Activated CD4-positive, alpha-beta T cell treated with anti-CD3 and anti-CD28 coated beads, Interleukin-2, amount 10 ng/mL, durations not matched to agents 24 days and 14 days (primary cell): ENCODE data around the gene STARD7. TPM values are rescaled to one million over a fixed set of nuclear protein-coding genes. Genes with fewer than 3 reads are reported as not detected.
"Not testable (repeated sequence)": the region's sequence is repeated elsewhere in the genome, so short reads cannot be mapped to it uniquely, and the experiment has no call there.

ENCODE experiments used
- DNase-seq: peaks from one replicate; pipeline ENCODE4 v3.0.0; 2022
- H3K27ac Mint-ChIP-seq: one replicate; pipeline ENCODE4 v1.8.0; 2022; ENCODE audit warnings: mild to moderate bottlenecking, mixed read lengths
- H3K27me3 Mint-ChIP-seq: one replicate; pipeline ENCODE4 v1.8.0; 2022; ENCODE audit warnings: mixed read lengths
- H3K36me3 Mint-ChIP-seq: one replicate; pipeline ENCODE4 v1.8.0; 2022; ENCODE audit warnings: low read depth, mild to moderate bottlenecking, mixed read lengths
- H3K4me1 Mint-ChIP-seq: one replicate; pipeline ENCODE4 v1.8.0; 2021; ENCODE audit warnings: mixed read lengths
- H3K4me3 Mint-ChIP-seq: one replicate; pipeline ENCODE4 v1.8.0; 2022; ENCODE audit warnings: mild to moderate bottlenecking, moderate library complexity, mixed read lengths
- H3K9me3 Mint-ChIP-seq: one replicate; pipeline ENCODE4 v1.8.0; 2021; ENCODE audit warnings: mixed read lengths
- intact Hi-C: fragments of 100-400 bp; cut with micrococcal nuclease; formaldehyde crosslinking; loops from one replicate; pipeline ENCODE4 v1.15.1; 2023
- total RNA-seq: library from RNA; stranded (reverse); gene quantifications from 2 replicates; pipeline ENCODE4 v1.2.3, GENCODE V29; 2022

Gene STARD7
- 212 and 217 TPM in 2 replicates for total RNA-seq

- no peaks in the 10 kb centered on the region for H3K27me3 Mint-ChIP-seq
- intact Hi-C loops = loop anchor here (1.0 to 5.0 kb wide), 6 partner anchors 34 to 329 kb away; partner anchors contain the start of genes ARID5A, CIAO1 and DUSP2
- H3K9me3 Mint-ChIP-seq = no peaks in the 10 kb centered on the region
- H3K36me3 Mint-ChIP-seq = peaks cover 35% of the 10 kb centered on the region
- peak within 1 kb of the TSS; percentile 96 for H3K4me3 Mint-ChIP-seq
- peak; percentile 99 for DNase-seq
- peak within 1 kb of the TSS; percentile 90 for H3K27ac Mint-ChIP-seq
- H3K4me1 Mint-ChIP-seq = peaks cover 50% of the 10 kb centered on the region
Observed at GRCh38 chr2:96208143-96209010, at the start of gene STARD7. TSS of gene STARD7 (minus strand) at chr2:96208827. CDS start at chr2:96208434, 393 bp downstream.

DNA sequence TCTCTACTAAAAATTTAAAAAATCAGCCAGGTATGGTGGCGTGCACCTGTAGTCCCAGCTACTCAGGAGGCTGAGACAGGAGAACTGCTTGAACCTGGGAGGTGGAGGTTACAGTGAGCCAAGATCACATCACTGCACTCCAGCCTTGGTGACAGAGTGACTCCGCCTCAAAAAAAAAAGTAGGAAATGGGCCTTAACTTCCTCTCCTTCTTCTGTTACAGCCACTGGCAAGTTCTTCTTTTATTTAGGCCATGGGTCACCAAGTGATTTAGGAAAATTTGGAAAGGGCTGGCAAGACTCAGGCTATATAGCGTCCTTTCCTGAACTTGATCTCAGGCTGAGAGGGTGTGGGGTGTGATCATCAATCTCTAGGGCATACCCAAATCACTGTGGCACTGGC lies 49.1 kb upstream of the STARD7 start:
- Mint-ChIP-seq H3K4me1 (peaks cover 28% of the 10 kb centered on the region), H3K36me3 (peaks cover 44% of the 10 kb centered on the region)
- H3K27ac Mint-ChIP-seq, H3K4me3 Mint-ChIP-seq, H3K27me3 Mint-ChIP-seq, DNase-seq, intact Hi-C loops, H3K9me3 Mint-ChIP-seq: not testable (repeated sequence)

DNA sequence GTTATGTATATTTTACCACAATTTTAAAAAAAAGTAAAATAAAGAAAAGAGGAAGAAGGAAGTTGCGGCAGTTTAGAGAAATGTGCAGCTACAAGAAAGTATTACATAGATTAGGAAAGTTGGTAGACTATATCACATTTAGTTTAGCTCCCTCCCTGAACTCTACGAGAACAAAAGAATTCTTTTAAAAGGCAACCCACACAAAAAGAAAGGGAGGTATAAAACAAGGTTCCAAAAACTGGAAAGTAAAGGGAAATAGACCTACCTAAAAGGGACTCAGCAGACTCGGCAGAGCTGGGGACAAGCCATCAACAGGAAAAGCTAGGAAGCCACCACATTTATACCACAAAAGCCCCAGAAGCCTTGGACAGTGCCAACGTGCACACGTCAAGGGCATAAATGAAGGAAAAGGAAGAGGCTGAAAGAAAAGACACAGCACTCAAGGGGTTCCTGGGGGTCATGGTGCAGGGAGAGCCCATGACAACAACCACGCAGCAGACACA lies 48.0 kb upstream of the STARD7 start:
- H3K4me1 Mint-ChIP-seq = peaks cover 28% of the 10 kb centered on the region
- H3K27ac Mint-ChIP-seq = peak overlapping the region; percentile 86
- no peaks in the 10 kb centered on the region for H3K27me3 Mint-ChIP-seq
- H3K4me3 Mint-ChIP-seq = peak overlapping the region; percentile 64
- H3K9me3 Mint-ChIP-seq = no peaks in the 10 kb centered on the region
- peaks cover 51% of the 10 kb centered on the region for H3K36me3 Mint-ChIP-seq
- intact Hi-C loops = no loop called here
- no peak for DNase-seq

DNA sequence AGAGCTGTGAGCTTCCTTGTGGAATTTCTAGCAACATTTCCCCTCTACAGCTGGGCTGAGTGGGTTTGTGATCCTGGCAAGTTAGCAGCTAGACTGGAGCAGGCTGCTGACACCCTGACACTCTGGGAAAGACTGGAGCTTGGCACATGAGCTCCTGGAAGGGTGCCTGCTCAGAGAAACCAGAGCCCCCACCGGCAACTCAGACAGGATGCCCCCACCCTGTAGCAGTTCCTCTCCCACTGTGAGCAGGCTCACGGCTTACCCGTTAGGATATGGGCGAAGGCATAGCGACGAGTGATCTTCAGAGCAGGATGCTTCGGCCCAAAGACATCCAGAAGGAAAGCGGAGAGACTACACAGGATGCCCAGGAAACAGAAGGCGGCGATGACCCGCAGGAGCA lies 45.9 kb upstream of the STARD7 start:
- H3K36me3 Mint-ChIP-seq = peaks cover 53% of the 10 kb centered on the region
- peaks cover 25% of the 10 kb centered on the region for H3K4me1 Mint-ChIP-seq
- H3K4me3 Mint-ChIP-seq = no peak overlapping the region
- H3K27me3 Mint-ChIP-seq = no peaks in the 10 kb centered on the region
- no peaks in the 10 kb centered on the region for H3K9me3 Mint-ChIP-seq
- H3K27ac Mint-ChIP-seq = no peak overlapping the region
- intact Hi-C loops = no loop called here
- DNase-seq = no peak

DNA sequence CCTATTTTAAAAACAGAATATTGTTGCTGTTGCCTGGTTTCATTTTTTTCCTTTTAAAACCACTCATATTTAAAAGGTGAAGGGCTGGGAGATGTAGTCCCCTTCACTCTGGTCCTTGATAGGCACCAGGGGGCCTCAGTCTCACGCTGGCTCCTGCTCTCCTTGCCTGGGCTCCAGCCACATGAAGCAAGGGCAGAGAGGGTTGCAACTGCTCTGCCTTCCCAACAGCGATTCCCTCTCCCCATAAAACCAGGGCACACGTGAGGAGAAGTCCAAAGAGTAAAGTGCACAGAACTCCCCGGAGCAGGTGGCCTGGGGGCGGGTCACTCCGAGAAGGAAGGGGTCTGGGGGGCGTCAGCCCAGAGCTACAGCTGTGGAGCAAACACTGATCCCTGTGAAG lies 44.4 kb upstream of the STARD7 start:
- H3K9me3 Mint-ChIP-seq = no peaks in the 10 kb centered on the region
- H3K4me1 Mint-ChIP-seq = peaks cover 21% of the 10 kb centered on the region
- H3K36me3 Mint-ChIP-seq = peaks cover 56% of the 10 kb centered on the region
- intact Hi-C loops = no loop called here
- H3K4me3 Mint-ChIP-seq = no peak overlapping the region
- H3K27me3 Mint-ChIP-seq = no peaks in the 10 kb centered on the region
- DNase-seq = no peak
- no peak overlapping the region for H3K27ac Mint-ChIP-seq

DNA sequence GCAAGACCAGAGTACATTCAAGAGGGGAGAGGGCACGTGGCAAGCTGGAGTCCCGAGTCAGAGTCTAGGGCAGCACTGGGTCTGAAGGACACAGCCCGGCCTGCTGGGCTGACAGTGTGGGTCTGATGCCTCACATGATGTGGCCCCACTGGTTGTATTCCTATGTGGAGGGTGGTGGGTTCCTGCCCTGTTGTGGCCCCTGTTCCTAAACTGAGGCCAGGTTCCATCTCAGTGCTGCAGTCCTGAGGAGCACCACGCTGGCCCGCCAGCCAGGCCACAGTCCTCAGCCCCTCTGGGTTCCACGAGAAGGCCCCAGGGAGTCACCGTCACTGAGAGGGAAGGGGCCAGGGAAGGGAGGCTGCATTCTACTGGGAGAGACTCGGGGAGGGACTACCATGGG lies 43.9 kb upstream of the STARD7 start:
- Mint-ChIP-seq H3K9me3 (no peaks in the 10 kb centered on the region), H3K36me3 (peaks cover 60% of the 10 kb centered on the region), H3K27me3 (no peaks in the 10 kb centered on the region), H3K4me1 (peaks cover 22% of the 10 kb centered on the region), H3K27ac (peak overlapping the region; percentile 16), H3K4me3 (no peak overlapping the region)
- intact Hi-C loops = no loop called here
- DNase-seq = no peak

DNA sequence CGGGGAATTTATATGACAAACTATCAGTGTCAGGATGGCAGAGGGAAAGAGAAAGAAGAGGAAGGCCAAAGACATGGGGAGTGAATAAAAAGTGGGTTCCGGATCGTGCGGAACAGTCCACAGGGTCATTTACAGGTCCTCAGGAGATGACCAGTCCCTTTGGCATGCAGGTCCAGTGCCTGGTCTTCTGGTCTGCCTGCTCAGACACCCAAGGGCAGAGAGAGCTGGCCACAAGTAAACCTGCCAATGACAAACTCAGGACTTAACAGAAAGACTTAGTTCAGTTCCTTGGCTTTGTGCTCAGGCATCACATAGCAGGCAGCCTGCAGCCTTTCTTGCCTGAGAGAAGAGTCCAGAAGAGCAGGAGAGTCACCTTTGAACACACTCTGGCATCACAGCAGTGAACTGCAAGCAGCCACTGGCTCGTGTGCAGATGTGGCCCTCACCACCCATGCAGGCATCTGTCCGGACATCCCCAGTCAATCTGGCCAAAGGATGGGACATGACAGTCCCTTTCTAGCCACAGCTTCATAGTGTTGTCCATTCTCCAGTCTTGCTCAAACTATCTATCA lies 43.2 kb upstream of the STARD7 start:
- Mint-ChIP-seq H3K27me3 (no peaks in the 10 kb centered on the region), H3K4me3 (no peak overlapping the region), H3K4me1 (peaks cover 21% of the 10 kb centered on the region), H3K27ac (peak overlapping the region; percentile 55), H3K36me3 (peaks cover 57% of the 10 kb centered on the region), H3K9me3 (no peaks in the 10 kb centered on the region)
- intact Hi-C loops = no loop called here
- no peak for DNase-seq

DNA sequence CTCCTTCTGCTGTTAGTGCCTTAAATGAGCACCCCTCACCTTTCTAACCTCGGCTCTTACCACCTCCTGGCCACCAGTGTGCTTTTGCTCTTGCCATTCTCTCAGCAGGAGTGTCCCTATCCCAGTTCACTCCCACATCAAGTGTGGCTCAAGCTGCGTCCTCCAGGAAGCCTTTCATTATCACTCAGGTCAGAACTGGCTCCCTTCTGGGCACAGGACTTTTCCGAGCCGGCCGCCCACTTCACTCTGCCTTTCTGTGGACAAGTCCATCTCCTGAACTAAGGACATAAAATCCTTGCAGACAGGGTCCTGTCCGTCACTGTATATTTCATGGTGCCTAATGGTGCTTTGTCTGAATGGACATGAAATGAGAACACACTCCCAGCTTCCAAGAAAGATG lies 41.6 kb upstream of the STARD7 start:
- Mint-ChIP-seq H3K27me3 (no peaks in the 10 kb centered on the region), H3K36me3 (peaks cover 54% of the 10 kb centered on the region), H3K4me1 (peaks cover 30% of the 10 kb centered on the region), H3K9me3 (peaks cover 9% of the 10 kb centered on the region), H3K4me3 (no peak overlapping the region), H3K27ac (peak overlapping the region; percentile 69)
- intact Hi-C loops = no loop called here
- DNase-seq = no peak

GRCh38 chr2:96249654-96250053 lies 41.0 kb upstream of the STARD7 start:
- Mint-ChIP-seq H3K4me1 (peaks cover 32% of the 10 kb centered on the region), H3K27ac (peak overlapping the region; percentile 30), H3K9me3 (peaks cover 9% of the 10 kb centered on the region), H3K36me3 (peaks cover 54% of the 10 kb centered on the region), H3K27me3 (no peaks in the 10 kb centered on the region), H3K4me3 (no peak overlapping the region)
- intact Hi-C loops = no loop called here
- DNase-seq = no peak

DNA sequence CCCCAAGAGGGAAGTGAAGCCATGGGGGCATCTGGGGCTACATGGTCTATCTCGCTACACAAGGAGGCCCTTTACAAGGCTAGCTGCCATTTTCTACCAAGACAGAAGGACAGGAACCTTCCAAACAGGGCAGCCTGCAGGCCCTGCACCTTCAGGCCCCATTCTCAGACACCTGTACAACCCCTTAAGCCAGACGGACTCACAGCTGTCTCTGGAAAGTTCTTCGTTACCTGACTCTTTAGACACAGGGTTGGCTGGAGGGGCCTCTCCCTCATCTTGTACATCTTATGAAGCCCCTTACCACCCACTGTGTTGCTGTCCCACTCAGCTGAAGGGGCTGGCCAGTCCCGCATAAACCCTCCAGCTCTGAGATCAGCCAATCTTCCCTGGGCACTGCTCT lies 40.0 kb upstream of the STARD7 start:
- no peak overlapping the region for H3K4me3 Mint-ChIP-seq
- H3K27ac Mint-ChIP-seq = no peak overlapping the region
- intact Hi-C loops = no loop called here
- H3K9me3 Mint-ChIP-seq = peaks cover 9% of the 10 kb centered on the region
- no peaks in the 10 kb centered on the region for H3K27me3 Mint-ChIP-seq
- H3K36me3 Mint-ChIP-seq = peaks cover 50% of the 10 kb centered on the region
- H3K4me1 Mint-ChIP-seq = peaks cover 32% of the 10 kb centered on the region
- no peak for DNase-seq

- Mint-ChIP-seq H3K36me3 (peaks cover 50% of the 10 kb centered on the region), H3K27ac (peak overlapping the region; percentile 6), H3K9me3 (peaks cover 9% of the 10 kb centered on the region), H3K27me3 (no peaks in the 10 kb centered on the region), H3K4me1 (peaks cover 36% of the 10 kb centered on the region), H3K4me3 (no peak overlapping the region)
- no peak for DNase-seq
- intact Hi-C loops = no loop called here
Observed at GRCh38 chr2:96247896-96248295, 39.3 kb upstream of the STARD7 start.

DNA sequence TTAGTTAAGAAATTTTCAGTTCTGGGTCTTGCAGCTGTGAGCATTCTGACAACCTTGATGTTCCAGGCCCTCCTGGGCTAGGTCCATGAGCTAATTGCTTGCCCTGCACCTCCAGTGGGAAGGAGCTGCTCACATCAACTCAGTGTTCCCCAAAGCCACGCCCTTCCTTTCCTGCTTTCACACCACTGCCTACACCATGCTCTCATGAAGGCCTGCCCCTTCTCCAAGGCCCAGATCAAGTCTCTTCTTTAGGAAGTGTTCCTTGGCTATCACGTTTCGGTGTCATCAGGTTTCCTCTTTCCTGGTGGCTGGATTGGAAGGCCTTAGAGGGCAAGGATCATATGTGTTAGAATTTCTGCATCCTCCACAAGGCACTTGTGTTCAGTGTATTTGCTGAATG lies 38.4 kb upstream of the STARD7 start:
- H3K4me3 Mint-ChIP-seq = no peak overlapping the region
- peaks cover 45% of the 10 kb centered on the region for H3K36me3 Mint-ChIP-seq
- peaks cover 9% of the 10 kb centered on the region for H3K9me3 Mint-ChIP-seq
- no peak for DNase-seq
- H3K4me1 Mint-ChIP-seq = peaks cover 44% of the 10 kb centered on the region
- peak overlapping the region; percentile 27 for H3K27ac Mint-ChIP-seq
- H3K27me3 Mint-ChIP-seq = no peaks in the 10 kb centered on the region
- intact Hi-C loops = no loop called here

DNA sequence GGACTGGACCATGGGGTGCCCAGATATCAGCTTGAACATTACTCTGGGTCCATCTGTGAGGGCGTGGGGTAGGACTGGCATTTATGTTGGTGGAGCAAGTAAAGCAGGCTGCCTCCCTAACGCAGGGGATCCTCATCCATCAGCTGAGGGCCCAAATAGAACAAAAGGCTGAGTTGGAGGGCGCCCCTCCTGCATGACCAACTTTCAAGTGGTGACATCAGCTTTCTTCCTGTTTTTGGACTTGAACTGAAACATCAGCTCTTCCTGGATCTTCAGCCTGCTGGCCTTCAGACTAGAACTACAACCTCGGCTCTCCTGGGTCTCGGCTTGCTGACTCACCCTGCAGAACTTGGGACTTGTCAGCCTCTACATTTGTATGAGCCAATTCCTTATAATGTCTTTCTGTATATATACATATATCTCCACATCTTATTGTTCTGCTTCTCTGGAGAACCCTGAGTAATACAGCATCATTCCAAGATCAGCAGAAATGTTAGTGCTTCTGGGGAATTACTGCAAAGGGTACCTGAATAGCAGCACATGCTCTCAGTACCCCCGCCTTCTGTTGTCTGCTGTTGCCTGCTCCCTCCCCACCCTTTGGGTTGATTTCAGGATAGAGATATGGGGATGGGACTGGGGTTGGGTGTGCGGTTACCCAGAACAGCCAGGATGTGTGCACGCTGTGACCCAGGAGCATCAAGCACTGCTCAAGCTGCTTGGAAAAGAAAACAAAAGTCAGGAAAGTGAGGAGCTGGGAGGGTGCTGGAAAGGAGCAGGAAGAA lies 37.2 kb upstream of the STARD7 start:
- Mint-ChIP-seq H3K9me3 (peaks cover 9% of the 10 kb centered on the region), H3K36me3 (peaks cover 40% of the 10 kb centered on the region), H3K27ac (peak overlapping the region; percentile 73), H3K4me1 (peaks cover 51% of the 10 kb centered on the region), H3K4me3 (no peak overlapping the region), H3K27me3 (no peaks in the 10 kb centered on the region)
- intact Hi-C loops = no loop called here
- DNase-seq = no peak

- intact Hi-C loops = loop anchor here (2.0 kb wide), 1 partner anchor 35 kb away; the partner anchor contains the start of gene STARD7
- peaks cover 9% of the 10 kb centered on the region for H3K9me3 Mint-ChIP-seq
- H3K27me3 Mint-ChIP-seq = no peaks in the 10 kb centered on the region
- H3K4me1 Mint-ChIP-seq = peaks cover 51% of the 10 kb centered on the region
- no peak for DNase-seq
- H3K36me3 Mint-ChIP-seq = peaks cover 29% of the 10 kb centered on the region
- H3K4me3 Mint-ChIP-seq = no peak overlapping the region
- H3K27ac Mint-ChIP-seq = no peak overlapping the region
Observed at GRCh38 chr2:96243843-96244242, 35.2 kb upstream of the STARD7 start.
